HG03064 (cell line): Measurements from ENCODE around the gene GRID1.

ENCODE experiments used
- ATAC-seq: cut with Tn5 transposase; IDR thresholded peaks from one replicate; pipeline ENCODE4 v1.9.1; 2021; ENCODE audit warnings: low read depth; ENCODE audit not compliant: unreplicated experiment

GRID1 gene

DNA sequence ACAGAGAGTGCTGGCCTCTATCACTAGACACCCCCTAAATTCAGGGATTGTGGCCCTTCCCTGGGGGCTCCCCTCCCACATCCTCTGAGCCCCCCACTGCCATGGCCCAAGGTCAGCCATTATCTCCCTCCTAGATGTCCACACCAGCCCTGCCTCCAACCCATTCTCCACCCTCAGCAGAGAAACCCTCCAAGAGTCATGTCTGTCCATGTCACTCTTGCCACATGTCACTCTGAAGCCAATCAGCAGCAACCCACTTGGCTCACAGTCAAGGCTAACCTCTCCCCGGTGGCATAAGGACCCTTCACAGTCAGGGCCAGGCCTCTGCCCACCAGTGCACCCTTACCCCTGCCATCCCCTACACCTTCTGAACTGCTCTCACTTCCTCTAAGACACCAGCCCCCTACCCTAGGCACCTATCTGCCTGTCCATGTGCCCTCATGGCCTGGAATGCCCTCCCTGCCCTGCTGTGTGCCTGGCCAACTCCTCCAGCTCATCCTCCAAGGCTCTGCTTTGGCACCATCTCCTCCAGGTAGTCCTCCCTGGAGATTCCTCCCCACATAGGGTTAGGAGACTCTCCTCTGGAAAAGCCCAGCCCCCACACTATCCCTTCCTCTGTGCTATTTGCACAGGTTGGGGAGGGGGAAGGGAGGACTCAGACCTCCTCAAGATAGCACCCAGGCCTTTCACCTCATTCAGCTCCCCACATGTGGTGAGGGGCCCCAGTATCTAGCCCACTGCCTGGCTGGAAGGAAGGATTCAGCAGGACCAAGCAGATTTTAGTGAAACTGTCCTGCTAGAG lies 83.7 kb downstream of the GRID1 start:
- no peak for ATAC-seq

DNA sequence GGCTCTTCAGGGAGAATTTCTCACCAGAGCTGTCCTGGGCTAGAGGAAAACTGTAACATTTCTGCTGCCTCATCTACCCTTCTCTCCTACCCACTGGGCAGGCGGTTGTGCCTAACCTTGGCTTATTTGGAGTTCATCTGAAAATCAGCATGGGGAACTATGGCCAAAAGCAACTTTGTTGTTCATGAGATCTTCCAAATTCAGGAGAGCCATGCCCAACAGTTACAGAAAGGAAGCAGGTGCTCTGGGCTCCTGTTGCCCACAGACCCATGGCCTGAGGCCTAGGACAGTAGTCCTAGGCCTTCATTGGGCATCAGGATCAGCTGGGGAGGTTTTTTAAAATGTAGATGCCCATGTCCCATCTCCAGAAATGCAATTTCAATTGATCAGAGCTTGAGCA lies 85.2 kb downstream of the GRID1 start:
- no peak for ATAC-seq

DNA sequence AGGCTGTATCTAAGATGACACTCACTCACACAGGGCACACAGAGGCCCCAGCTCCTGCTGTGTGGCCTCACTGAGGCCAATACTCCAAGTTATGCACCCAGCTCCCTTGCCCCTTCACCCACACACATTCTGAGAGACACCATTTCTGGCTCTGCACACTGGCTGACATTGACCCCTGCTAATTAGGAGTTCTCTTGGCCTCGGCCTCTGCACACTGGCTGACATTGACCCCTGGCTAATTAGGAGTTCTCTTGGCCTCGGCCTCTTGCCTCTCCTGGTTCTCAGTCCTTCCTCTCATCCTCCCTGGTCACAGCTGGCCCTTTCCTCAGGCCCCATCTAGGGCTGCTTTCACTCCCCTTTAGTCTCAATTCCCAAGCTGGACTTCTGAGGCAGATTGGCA lies 97.3 kb downstream of the GRID1 start:
- no peak for ATAC-seq

DNA sequence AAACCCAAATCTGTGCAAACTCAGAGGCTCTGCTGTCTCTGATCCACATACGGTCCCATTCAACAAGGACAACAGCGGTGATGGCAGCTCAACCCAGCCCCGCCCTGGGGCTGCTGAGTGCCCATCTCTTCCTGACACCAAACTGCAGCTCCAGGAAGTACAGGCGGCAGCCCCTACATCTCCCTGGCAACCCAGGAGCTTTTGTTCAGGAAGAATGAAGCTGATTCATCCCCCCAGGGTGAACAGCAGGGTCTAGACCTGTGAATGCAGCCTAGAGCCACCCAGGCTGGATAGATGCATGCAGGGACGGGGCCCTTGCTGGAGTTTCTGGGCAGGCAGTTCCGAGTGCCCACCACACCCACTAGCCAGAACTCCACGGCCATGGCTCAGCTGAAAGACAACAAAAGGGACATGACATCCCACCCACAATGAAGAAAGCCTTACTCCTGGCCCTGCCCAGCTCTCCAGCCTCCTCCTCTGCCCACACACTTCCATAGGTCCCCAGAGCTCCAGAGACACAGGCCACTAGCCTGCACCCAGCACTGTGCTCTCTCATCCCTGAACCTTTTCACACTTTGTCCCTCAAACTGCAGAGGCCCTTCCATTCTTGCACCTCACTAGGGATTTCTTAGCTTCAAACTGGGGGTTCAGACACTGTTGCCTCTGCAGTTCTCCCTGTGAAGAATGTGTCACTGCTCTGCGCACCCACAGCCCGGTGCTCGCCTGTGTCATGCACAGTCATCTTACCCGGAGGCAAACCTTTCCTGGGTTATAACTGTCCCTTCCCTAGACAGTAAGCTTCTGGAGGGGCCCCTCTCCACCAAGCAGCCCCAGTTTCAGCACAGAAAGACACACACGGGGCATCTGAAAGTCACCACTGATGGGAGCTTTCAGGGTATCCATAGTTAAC lies 99.1 kb downstream of the GRID1 start:
- no peak for ATAC-seq

DNA sequence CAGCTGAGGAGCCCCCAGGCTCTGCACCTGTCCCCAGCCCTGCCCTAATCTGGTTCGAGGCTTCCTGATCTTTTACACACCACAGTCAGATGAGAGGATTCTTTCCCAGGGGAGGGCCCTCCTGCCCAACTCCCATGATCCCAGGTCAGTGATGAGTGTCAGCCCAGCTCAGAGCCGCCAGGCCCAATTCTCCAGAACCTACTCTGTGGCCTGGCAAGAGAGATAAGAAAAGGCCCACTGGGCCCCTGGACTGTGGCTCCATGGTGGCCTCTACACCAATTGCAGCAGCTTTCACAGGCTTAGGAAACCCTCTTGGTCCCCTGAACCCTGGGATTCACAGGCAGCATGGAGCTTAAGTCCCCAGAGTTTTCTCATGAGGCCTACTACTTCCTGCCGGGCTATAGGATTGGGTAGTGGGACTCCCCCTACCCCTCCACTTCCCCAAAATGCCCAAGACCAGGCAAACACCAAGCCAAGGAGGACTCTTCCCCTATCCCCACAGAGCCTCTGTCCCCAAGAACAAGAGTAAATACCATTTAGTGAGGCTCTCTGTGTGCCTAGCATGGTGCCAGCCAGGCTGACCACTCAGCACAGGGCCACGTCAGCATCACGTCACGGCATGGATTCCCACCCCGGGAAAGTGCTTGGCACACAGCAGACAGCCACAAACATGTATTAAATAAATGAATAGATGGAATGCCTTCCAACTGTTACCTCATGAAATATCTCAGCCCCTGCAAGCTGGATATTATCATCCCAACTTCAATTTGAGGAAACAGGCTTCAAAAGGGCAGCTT lies 100.0 kb downstream of the GRID1 start:
- ATAC-seq = no peak

DNA sequence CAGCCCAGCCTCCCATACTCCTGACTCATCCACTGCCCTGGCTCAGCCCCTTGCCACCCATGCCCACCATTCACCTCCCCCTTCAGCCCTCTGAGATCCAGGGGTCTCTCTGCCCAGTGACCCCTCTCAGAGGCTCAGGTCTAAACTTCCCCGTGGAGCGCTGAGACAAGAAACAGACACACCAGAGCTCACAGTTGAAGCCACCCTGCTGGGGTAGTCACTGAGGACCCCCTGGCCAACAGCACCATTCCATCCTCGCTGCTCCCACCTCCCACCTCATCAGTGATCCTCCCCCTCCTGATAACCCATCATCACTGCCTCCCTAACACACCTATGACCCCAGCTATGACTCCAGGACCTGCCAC lies 100.7 kb downstream of the GRID1 start:
- ATAC-seq = no peak

DNA sequence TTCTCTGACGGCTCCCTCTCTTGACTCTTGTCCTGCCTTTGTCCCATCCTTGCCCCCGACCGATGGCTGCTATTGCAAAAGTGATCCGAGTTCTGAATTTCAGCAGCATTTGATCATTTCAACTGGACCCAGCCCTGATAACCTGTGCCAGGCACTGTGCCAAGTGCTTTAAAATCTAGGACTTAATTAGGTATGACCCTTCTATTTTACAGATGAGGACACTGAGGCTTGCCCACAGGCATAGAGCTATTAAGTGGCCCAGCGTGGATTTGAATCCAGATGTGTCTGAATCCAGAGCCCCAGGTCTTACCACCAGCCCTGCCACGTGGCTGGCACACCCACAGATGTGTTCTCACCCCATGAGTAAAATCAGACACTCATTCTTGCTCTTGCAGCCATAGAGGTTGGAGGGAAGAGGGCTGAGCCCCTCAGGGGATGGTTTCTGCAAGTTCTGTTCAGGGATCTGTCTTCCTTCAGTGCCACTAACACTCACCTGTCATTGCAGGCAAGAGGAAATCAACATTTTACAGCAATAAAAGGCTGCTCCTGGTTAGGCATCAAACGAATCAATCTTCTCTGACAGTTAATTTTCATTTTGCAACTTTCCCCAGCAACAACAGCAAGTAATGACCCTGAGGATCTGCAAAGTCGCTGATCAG lies 101.2 kb downstream of the GRID1 start:
- ATAC-seq = no peak

DNA sequence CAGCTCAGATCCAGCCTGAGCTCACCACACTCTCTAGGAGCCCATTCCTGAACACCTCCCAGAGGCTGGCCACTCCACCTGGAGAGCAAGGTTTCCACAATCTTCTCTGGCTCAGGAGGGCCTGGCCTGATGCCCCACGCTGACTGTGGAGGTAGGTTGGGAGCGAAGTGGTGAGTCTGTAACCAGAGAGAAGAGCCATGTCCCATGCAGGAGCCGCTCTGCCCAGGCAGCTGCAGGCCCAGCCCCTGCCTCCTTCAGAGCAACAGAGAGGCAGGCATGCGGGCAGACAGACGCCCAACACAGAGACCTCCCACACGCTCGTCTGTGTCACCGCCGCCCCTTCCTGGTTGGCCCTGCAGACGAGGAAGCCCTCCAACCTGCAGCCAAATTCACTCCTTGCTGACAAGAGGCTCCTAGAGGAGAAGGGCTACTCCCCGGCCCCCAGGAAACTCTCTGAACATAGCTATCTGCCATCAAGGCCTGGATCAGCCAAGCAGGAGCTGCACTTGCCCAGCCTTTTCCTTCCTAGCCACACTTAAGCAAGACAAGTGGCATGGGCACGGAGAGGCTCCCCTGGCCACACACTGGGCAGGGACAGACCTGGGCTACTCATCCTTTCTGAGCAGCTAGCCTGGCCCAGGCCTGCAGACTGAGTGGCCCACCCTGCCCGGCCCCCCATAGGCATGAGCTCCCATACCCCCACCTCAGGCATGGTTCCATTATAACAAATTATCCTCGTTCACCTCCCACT lies 101.9 kb downstream of the GRID1 start:
- ATAC-seq = no peak

DNA sequence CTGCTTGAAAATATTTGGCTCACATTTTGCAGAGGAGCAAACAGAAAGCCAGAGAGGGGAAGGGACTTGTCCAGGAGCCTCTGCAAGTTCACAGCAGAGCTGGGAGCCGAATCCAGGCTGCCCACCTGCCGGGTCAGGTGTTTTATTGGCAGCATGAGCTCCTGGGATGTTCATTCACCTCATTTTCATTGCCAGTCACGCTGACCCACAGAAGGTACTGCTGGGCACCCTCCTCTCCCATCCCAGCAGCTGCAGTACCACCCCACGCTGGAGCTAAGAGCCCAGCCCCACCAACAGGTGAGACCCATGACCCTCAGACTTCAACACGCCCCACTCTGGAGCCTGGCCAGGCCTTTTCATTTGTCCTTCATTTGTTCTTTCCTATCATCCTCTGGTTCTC lies 102.7 kb downstream of the GRID1 start:
- ATAC-seq = no peak

DNA sequence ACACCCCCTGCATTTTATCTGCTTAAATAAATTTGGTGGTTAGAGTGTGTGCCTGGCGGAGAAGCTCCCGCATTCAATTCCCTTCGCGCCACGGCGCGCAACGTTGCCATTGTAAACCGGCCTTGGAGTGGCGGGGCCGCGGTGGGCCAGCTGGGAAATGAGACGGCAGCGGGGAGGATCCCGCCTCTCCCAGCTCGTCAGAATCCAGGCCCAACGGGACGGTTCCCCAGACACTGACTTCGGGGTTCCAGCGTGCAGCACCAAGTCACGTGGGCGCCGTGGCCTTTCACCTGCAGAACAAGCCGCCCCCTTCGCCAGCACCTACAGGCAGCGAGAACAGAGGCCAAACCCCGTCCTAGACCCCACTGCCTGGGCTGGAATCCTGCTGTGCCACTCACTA lies 103.4 kb downstream of the GRID1 start:
- no peak for ATAC-seq

DNA sequence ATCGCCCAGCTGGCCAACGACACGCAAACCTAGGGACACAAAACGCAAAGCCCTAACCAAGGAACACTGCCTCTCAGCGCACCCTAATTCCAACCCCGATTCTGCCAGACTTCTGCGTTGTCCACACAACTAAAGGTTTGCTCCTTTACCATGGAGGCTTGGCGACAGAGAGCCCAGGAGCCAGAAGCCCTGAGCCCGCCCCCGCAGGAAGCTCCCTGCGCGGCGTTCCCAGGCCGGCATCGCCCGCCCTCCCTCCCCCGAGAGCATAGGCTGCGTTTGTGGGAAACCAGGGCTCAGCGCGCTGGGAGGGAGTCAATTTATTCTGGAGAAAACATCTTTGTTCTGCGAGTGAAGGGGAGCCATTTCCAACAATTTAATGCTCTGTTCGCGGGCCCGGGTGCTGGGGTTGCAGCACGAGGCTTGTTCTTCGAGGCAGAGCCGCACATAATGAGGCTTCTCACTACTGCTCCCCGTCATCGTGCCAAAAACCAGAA lies 103.9 kb downstream of the GRID1 start:
- no peak for ATAC-seq

DNA sequence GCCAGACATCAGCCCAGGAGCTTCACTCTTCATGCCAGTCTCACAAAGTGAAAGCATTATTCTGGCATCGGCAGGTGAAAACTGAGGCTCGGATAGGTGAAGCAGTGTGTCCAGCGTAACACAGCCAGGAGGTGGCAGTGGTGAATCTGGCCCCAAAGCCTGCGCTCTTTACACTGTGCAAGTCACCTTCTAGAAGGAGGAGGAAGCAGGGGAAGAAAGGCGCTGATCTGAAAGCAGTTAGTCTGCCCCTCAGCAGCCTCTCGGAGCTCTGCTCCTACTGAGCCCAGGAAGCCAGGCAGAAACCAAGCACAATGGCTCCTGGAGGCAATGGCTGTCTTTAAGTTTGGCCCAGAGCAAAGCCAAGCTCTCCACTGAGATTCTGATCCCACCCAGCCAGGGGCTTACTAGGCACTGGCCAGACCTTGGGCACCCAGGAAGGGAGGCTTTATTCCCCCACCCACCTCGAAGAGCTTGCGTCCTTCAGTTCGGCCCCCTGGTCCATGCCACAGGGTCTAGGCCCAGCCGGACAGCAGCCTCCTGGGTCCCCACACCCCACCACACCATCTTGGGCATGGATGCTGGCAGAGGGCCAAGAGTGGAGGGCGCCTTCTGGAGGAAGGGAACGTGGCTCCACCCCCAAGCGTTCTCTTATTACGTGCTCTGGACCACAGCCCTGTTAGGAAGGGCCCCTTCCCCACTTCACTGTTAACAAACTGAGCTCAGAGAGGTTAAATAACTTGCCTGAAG lies 104.5 kb downstream of the GRID1 start:
- ATAC-seq = no peak

DNA sequence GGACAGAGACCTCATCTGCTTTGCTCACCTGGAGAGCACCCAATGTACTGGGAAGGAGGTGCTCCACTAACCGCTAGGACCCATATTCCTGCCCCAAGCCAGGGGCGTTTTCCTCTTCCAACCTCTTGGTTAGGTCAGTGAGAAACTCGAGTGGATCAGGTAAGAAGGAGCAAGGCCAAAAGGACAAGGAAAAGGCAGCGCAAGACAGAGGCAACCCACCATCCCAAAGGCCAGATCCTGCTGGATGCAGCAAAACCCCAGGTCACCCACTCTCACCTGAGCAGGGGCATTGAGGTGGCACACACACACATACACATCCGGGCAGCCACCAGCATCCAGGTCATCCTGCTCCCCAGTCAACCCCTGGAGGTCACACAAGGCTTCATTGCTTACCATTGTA lies 105.1 kb downstream of the GRID1 start:
- ATAC-seq = no peak

DNA sequence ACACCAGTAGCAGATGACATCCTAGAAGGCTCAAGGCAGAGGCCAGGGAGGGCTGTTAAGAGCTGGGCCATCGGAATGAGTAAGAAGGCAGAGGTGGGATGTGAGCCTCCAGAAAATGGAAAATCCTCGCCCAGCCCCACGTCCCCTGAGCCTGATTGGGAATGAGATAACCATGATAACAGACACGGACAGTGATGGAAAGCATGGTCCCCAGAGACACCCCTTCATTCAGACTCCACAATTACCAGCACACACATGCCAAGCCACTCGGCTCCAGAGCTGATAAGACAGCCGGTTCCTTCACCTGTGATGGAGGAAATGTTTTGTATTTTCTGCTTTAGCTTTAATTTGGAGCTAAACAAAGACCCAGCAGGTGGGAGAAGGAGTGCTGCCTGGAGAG lies 106.0 kb downstream of the GRID1 start:
- ATAC-seq = no peak

DNA sequence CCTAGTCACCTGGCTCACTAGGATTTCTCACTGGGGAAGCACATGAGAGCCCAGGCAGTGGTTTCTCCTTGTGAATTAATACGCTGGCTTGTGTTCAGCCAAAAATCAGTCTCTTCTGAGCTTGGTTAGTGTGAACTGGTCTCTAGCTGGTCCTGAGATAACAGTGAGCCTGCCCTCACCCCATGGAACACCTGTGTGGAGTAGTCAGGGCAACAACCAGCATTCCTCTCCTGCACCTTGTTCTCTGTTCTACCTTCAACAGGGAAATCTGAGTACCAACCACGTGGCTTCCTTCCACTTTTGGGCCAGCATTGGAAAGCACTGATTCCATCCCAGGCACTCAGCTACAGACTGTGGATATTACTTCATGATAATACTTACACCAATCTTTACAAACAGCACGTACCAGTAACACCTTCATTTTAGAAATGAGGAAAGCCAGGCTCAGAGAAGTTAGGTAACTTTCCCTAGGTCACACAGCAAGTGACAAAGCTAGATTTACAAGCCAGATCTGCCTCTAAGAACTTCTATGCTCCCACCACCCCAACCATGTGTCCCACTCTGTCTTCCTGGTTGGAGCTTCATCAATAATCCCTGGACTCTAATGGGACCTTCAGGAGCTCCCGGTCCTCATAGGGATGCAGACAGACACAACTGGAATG lies 106.6 kb downstream of the GRID1 start:
- ATAC-seq = no peak

DNA sequence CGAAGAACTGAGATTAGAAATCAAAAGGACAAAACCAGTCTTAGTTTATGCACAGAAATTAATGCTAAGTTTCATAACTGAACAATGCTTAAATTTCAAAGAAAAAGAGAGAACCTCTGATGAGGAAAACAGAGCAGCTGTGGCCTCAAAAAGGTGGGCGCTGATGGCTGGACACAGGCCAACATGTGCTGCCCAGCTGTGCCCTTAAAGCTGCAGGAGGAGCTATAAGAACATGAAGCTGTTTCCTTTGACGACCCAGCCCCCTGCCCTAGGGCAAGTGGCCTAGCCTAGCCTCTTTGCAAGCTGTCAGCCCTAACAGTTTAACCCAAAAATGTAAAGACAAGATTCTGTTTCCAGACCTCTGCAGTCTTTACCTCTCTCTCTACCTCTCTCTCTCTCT lies 107.7 kb downstream of the GRID1 start:
- ATAC-seq = no peak

DNA sequence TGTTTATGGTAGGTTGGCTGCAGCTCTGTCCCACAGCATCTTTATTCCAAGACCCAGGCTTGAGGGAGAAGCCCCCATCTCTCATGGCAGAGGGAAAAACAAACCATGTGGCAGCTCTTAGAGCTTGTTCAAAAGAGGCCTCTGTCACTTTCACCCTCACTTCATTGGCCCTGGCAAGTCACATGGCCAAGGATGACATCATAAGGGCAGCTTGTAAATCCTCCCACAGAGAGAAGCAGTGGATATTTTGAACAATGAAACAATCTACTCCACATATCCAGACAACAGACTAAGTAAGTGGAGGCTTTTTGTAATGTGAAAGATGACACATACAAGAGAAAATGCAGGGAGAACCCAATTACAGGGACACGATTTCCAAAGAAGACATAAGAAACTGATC lies 108.1 kb downstream of the GRID1 start:
- ATAC-seq = no peak

DNA sequence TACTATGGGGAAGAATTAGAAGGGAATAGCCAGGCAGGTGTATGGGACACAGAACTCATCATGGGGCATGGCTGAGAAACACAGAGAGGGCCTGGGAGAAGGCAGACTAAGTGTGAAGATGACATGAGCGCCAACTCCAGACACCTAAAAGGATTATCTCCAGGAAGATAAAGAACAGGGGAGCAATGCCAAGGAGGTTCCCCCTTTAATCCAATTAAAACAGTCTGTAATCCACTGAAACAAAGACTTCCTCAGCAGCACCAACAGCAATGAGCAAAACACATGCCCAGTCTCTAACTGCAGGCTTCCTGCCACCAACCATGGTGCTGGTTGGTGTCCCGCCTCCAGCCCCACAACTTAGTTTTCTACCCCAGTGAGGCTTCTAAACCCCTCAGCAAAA lies 108.9 kb downstream of the GRID1 start:
- no peak for ATAC-seq
